Camera-type eye (tissue), 1 donor: ENCODE data around the gene LPIN2. TPM values are rescaled to one million over a fixed set of nuclear protein-coding genes. Genes with fewer than 3 reads are reported as not detected.

ENCODE experiments used
- total RNA-seq: library from RNA; depleted of rRNA; stranded (reverse); fragments of >200 nt; gene quantifications from one replicate; pipeline ENCODE4 v1.2.3, GENCODE V29; 2014

The LPIN2 gene
- 52.6 TPM for total RNA-seq

GRCh38 chr18:3013024-3013804 is at the start of gene LPIN2:
TSS of gene LPIN2 (minus strand) at chr18:3013144. CDS start at chr18:2960840, 52,304 bp downstream.

Other genes with a start within 250 kb of the LPIN2 start
- 41.1 TPM for gene EMILIN2, start 166.1 kb downstream of the LPIN2 start, total RNA-seq
- gene MYOM1, start 206.8 kb upstream of the LPIN2 start, total RNA-seq: 40.7 TPM
- gene MYL12A, start 234.7 kb upstream of the LPIN2 start, total RNA-seq: 204 TPM
- 150 TPM for gene MYL12B, start 249.0 kb upstream of the LPIN2 start, total RNA-seq